K562 (cell line): ENCODE results near the gene ZMYND8. TPM values are rescaled to one million over a fixed set of nuclear protein-coding genes. Genes with fewer than 3 reads are reported as not detected.

ENCODE experiments used
- BACH1 ChIP-seq: fragments of 200-800 bp; sonication (Bioruptor generic); IDR thresholded peaks from 2 replicates; pipeline ENCODE4 v1.6.1; 2016; ENCODE audit warnings: missing genetic modification characterization, missing compliant biosample characterization
- CBX5 ChIP-seq: IDR thresholded peaks from 2 replicates; pipeline ENCODE4 v1.6.1; 2014; ENCODE audit warnings: low read depth, borderline replicate concordance
- CCAR2 ChIP-seq: fragments of 200-400 bp; formaldehyde crosslinking; IDR thresholded peaks from 2 replicates; pipeline ENCODE4 v1.6.1; 2017; ENCODE audit warnings: mild to moderate bottlenecking, low read depth, low read length
- DACH1 ChIP-seq: fragments of 450-650 bp; IDR thresholded peaks from 2 replicates; pipeline ENCODE4 v1.6.1; 2018; ENCODE audit not compliant: partially characterized antibody
- DIDO1 ChIP-seq: fragments of 450-650 bp; IDR thresholded peaks from 2 replicates; pipeline ENCODE4 v1.6.1; 2016; ENCODE audit warnings: low read depth, missing biosample characterization, missing genetic modification characterization
- DMBX1 ChIP-seq: fragments of 250-450 bp; sonication (Bioruptor Pico); IDR thresholded peaks from 2 replicates; pipeline ENCODE4 v1.8.0; 2022; ENCODE audit warnings: inconsistent platforms, mild to moderate bottlenecking, moderate library complexity, borderline replicate concordance
- FOXP1 ChIP-seq: sonication (generic); formaldehyde crosslinking; IDR thresholded peaks from 2 replicates; pipeline ENCODE4 v1.8.0; 2022; ENCODE audit warnings: mild to moderate bottlenecking, missing genetic modification reagents
- MCM7 ChIP-seq, 2 experiments: fragments of 450-650 bp; IDR thresholded peaks; 2 replicates each; pipeline ENCODE4 v1.6.1; 2016 to 2018
- TBL1XR1 ChIP-seq, 2 experiments: IDR thresholded peaks; 2 replicates each; pipeline ENCODE4 v1.6.1; 2012; ENCODE audit warnings: improper control_type of control experiment in 2 of 2, low read length in 2 of 2, mild to moderate bottlenecking in 1 of 2
- TRIM24 ChIP-seq, 2 experiments: fragments of 450-650 bp; IDR thresholded peaks; 2 replicates each; pipeline ENCODE4 v1.6.1; 2016
- ZNF384 ChIP-seq: IDR thresholded peaks from 2 replicates; pipeline ENCODE4 v1.6.1; 2012; ENCODE audit warnings: low read depth, low read length, improper control_type of control experiment
- ZNF695 ChIP-seq: fragments of 450-650 bp; formaldehyde crosslinking; IDR thresholded peaks from 2 replicates; pipeline ENCODE4 v1.4.0; 2020; ENCODE audit warnings: mild to moderate bottlenecking, moderate library complexity
- polyA plus RNA-seq, 8 experiments: library from polyadenylated mRNA; depleted of rRNA in 4 of 8; stranded (reverse) in 5 of 8; unstranded in 3 of 8; fragments of >200 nt; fragmentation: Nextera tagmentation in 2 of 8; fragmentation: Illumina TruSeq in 1 of 8; extraction: Ambion mirVana in 2 of 8; extraction: Trizol in 1 of 8; gene quantifications; 2 replicates each; pipeline versions ENCODE4 v1.2.1 to v1.2.3, GENCODE V29; 2011 to 2014; ENCODE audit warnings: inconsistent platforms in 1 of 8, missing spikeins in 1 of 8
- total RNA-seq, 7 experiments: library from RNA; depleted of rRNA in 6 of 7; stranded (reverse); fragments of >200 nt in 6 of 7; fragmentation: Illumina TruSeq in 2 of 7; extraction: Trizol in 2 of 7; gene quantifications; 2 replicates each; pipeline versions ENCODE4 v1.2.1 to v1.2.3, GENCODE V29; 2011 to 2021; ENCODE audit warnings: low replicate concordance in 1 of 7
- TF ChIP-seq, protein P1 (sequence below), 2 experiments: fragments of 450-650 bp; formaldehyde crosslinking in 1 of 2; IDR thresholded peaks; 2 replicates each; pipeline versions ENCODE4 v1.4.0 to v1.6.1; 2014 to 2020; ENCODE audit warnings: mild to moderate bottlenecking in 2 of 2, borderline replicate concordance in 1 of 2, low read depth in 1 of 2
- TF ChIP-seq, protein P2 (sequence below): sonication (generic); formaldehyde crosslinking; IDR thresholded peaks from 2 replicates; pipeline ENCODE4 v1.8.1; 2023; ENCODE audit warnings: mild to moderate bottlenecking, missing genetic modification reagents

Gene ZMYND8
- total and polyA plus RNA-seq, 9 of the 15 experiments (the other 6 are each of a cell fraction or from before 2014, with no cell fraction given), result 31.8 to 148 (median 71.9) TPM

DNA sequence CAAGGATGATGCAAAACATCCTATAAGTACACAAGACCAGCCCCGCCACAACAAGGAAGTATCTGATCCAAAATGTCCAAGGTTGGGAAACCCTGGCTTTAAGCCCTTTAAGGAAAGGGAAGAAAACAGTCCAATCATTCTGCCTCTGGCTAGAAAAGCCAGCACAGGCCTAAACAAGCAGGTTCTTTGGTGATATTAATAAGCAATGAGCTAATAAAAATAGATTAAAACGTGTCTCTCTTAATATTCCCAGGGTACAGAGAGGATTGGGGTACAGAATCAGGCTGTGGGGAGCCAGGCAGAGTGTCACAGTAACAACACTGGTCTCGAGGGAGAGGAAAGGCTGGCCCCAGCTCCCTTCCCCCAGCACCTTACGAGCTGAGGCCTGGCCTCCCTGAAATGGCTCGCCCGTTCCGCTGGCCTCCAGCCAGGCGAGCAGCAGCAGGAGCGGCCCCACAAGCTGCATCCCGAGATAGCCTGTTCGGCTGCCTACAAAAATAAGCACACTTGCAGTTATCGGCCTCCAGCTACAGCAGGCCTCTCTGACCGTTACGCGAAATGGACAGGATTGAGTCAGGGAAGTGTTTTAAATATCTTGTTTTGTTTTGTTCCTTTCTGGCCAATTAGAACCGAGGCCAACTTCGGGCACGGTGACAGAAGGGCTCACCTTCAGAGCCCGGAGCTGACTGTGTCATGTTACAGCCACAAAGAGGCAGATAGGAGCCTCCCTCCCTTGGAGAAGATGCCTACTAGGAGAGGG is 4.0 kb upstream of the ZMYND8 start (continued):
- TF ChIP-seq, protein P1, sequence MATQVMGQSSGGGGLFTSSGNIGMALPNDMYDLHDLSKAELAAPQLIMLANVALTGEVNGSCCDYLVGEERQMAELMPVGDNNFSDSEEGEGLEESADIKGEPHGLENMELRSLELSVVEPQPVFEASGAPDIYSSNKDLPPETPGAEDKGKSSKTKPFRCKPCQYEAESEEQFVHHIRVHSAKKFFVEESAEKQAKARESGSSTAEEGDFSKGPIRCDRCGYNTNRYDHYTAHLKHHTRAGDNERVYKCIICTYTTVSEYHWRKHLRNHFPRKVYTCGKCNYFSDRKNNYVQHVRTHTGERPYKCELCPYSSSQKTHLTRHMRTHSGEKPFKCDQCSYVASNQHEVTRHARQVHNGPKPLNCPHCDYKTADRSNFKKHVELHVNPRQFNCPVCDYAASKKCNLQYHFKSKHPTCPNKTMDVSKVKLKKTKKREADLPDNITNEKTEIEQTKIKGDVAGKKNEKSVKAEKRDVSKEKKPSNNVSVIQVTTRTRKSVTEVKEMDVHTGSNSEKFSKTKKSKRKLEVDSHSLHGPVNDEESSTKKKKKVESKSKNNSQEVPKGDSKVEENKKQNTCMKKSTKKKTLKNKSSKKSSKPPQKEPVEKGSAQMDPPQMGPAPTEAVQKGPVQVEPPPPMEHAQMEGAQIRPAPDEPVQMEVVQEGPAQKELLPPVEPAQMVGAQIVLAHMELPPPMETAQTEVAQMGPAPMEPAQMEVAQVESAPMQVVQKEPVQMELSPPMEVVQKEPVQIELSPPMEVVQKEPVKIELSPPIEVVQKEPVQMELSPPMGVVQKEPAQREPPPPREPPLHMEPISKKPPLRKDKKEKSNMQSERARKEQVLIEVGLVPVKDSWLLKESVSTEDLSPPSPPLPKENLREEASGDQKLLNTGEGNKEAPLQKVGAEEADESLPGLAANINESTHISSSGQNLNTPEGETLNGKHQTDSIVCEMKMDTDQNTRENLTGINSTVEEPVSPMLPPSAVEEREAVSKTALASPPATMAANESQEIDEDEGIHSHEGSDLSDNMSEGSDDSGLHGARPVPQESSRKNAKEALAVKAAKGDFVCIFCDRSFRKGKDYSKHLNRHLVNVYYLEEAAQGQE (IDR thresholded peaks at IDR 0.05; ENCODE audit: borderline replicate concordance), result peak; percentile 70
- TF ChIP-seq, protein P1 (CRISPR knock-in tag; IDR thresholded peaks at IDR 0.05; ENCODE audit: low read depth), result no peak
- TF ChIP-seq BACH1 (tag), result peak; percentile 85; the same call in 1 of the 2 replicates
- 0 out of 2 replicates have a peak, but pooled peaks have one; percentile 54 for TF ChIP-seq CBX5
- TF ChIP-seq DACH1, result no peak
- 0 out of 4 replicates have a peak, but pooled peaks of 1 of the 2 experiments have one; percentile 46 for TF ChIP-seq MCM7 (IDR thresholded peaks at IDR 0.05)
- TF ChIP-seq ZNF695 (CRISPR knock-in tag), result no peak
- peak; percentile 90 for TF ChIP-seq DMBX1
- TF ChIP-seq TRIM24 (IDR thresholded peaks at IDR 0.05), result peak; percentile 93 to 95
- TF ChIP-seq TBL1XR1 (IDR thresholded peaks at IDR 0.05; ENCODE audit: low read length in 2 of 2), result peak; percentile 98 to 99
- peak; percentile 4; the same call in 1 of the 2 replicates for TF ChIP-seq ZNF384
- TF ChIP-seq FOXP1 (CRISPR knock-in tag), result peak; percentile 90
- no peak for TF ChIP-seq DIDO1 (tag)
- TF ChIP-seq CCAR2, result 0 out of 2 replicates have a peak, but pooled peaks have one; percentile 79
- TF ChIP-seq, protein P2, sequence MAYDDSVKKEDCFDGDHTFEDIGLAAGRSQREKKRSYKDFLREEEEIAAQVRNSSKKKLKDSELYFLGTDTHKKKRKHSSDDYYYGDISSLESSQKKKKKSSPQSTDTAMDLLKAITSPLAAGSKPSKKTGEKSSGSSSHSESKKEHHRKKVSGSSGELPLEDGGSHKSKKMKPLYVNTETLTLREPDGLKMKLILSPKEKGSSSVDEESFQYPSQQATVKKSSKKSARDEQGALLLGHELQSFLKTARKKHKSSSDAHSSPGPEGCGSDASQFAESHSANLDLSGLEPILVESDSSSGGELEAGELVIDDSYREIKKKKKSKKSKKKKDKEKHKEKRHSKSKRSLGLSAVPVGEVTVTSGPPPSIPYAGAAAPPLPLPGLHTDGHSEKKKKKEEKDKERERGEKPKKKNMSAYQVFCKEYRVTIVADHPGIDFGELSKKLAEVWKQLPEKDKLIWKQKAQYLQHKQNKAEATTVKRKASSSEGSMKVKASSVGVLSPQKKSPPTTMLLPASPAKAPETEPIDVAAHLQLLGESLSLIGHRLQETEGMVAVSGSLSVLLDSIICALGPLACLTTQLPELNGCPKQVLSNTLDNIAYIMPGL, result no peak
